ENCODE results near the gene CA10.

Gene CA10

DNA sequence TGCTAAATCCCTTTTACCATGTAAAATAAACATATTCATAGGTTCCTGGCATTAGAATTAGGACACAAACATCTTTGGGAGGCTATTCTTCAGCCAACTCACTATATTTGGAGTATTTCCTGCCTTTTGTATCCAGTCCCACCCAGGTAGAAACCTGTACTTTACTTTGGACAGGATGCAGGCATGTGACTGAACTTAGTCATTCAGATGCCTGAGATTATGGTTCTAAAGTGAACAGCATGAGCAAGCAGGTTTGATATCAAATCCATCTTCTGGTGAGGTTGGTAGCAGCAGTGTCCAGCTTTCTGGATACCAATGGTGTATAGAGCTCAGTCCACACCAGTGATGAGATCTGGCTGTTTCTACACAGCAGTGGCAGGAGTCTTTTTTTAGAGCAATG, 20.2 kb downstream of the CA10 start:
- TF ChIP-seq TAF1 (IDR thresholded peaks at IDR 0.05; ENCODE audit: borderline replicate concordance, insufficient read depth, low read length) (no peak), POLR2AphosphoS5 (IDR thresholded peaks at IDR 0.05; ENCODE audit: low read depth, low read length) (no peak), SIN3A (IDR thresholded peaks at IDR 0.05; ENCODE audit: borderline replicate concordance, insufficient read depth, low read length) (no peak), FOXP2 (optimal IDR thresholded peaks at IDR 0.05; ENCODE audit: borderline replicate concordance, extremely low read depth, extremely low read length, insufficient read depth) (no peak)
- TF ChIP-seq, protein P1, sequence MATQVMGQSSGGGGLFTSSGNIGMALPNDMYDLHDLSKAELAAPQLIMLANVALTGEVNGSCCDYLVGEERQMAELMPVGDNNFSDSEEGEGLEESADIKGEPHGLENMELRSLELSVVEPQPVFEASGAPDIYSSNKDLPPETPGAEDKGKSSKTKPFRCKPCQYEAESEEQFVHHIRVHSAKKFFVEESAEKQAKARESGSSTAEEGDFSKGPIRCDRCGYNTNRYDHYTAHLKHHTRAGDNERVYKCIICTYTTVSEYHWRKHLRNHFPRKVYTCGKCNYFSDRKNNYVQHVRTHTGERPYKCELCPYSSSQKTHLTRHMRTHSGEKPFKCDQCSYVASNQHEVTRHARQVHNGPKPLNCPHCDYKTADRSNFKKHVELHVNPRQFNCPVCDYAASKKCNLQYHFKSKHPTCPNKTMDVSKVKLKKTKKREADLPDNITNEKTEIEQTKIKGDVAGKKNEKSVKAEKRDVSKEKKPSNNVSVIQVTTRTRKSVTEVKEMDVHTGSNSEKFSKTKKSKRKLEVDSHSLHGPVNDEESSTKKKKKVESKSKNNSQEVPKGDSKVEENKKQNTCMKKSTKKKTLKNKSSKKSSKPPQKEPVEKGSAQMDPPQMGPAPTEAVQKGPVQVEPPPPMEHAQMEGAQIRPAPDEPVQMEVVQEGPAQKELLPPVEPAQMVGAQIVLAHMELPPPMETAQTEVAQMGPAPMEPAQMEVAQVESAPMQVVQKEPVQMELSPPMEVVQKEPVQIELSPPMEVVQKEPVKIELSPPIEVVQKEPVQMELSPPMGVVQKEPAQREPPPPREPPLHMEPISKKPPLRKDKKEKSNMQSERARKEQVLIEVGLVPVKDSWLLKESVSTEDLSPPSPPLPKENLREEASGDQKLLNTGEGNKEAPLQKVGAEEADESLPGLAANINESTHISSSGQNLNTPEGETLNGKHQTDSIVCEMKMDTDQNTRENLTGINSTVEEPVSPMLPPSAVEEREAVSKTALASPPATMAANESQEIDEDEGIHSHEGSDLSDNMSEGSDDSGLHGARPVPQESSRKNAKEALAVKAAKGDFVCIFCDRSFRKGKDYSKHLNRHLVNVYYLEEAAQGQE (IDR thresholded peaks at IDR 0.05; ENCODE audit: insufficient read depth in 1 of 2, low read depth in 2 of 2, low read length in 2 of 2), result no peak

DNA sequence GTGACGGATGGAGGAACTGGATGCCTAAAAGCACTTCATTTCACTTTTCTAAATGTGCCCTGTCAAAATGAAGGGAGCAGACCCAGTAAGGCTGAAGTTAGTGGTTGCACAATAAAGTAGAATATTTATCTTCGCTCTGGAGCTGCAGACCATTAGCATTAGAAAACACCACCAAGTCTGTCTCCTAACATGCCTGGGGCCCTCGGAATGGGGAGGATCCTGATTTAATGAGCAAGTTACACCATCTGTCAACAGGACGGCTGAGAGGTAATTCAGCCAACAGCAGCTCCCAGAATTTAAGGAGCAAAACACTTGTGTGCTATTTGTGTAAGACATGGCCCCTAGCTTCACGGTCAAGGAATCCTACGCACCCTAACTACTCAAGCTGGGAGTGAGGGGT, 22.3 kb downstream of the CA10 start:
- TF ChIP-seq POLR2AphosphoS5 (IDR thresholded peaks at IDR 0.05; ENCODE audit: low read depth, low read length) (no peak), FOXP2 (optimal IDR thresholded peaks at IDR 0.05; ENCODE audit: borderline replicate concordance, extremely low read depth, extremely low read length, insufficient read depth) (no peak), SIN3A (IDR thresholded peaks at IDR 0.05; ENCODE audit: borderline replicate concordance, insufficient read depth, low read length) (no peak), TAF1 (IDR thresholded peaks at IDR 0.05; ENCODE audit: borderline replicate concordance, insufficient read depth, low read length) (no peak)
- TF ChIP-seq, protein P1 (IDR thresholded peaks at IDR 0.05; ENCODE audit: insufficient read depth in 1 of 2, low read depth in 2 of 2, low read length in 2 of 2), result no peak

DNA sequence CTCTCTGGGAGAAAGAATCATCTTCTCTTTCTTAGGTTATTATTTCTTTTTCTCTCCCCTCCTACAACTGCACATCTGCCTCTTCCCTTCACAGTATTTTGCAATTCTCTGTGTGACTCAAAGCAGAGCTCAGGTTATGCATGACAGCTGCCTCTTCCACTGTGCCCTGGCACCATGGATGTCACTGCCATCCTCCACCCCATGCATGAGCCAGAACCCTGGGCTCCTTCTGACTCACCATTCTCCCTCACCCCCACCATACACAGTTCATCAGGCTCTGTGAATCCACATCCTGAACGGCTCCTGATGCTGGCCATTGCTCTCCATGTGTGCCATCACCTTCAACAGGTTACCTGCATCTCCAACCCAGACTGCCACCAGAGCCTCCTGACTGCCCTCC, 23.9 kb downstream of the CA10 start:
- no peak for TF ChIP-seq SIN3A (IDR thresholded peaks at IDR 0.05; ENCODE audit: borderline replicate concordance, insufficient read depth, low read length)
- TF ChIP-seq TAF1 (IDR thresholded peaks at IDR 0.05; ENCODE audit: borderline replicate concordance, insufficient read depth, low read length), result no peak
- no peak for TF ChIP-seq FOXP2 (optimal IDR thresholded peaks at IDR 0.05; ENCODE audit: borderline replicate concordance, extremely low read depth, extremely low read length, insufficient read depth)
- TF ChIP-seq, protein P1 (IDR thresholded peaks at IDR 0.05; ENCODE audit: insufficient read depth in 1 of 2, low read depth in 2 of 2, low read length in 2 of 2), result no peak

DNA sequence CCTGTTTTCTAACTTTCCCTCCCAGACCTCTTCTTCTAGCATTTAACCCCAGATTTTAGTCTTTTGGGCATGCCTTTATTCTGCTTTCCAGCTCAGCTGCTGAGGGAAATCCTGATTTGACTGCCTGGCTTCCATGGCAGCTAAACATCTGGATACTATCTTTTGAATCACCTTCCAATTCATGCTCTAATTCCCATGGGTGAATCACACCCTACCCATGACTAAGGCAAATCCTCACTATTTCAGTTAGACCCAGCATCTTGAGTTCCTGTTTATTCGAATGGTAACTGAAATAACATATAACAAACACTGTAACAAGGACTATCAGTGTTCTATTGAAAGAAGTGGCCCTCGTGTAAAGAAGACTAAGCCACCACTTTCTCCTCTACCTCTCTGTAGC, 29.8 kb downstream of the CA10 start:
- TF ChIP-seq SIN3A (IDR thresholded peaks at IDR 0.05; ENCODE audit: borderline replicate concordance, insufficient read depth, low read length), result no peak
- TF ChIP-seq, protein P1 (IDR thresholded peaks at IDR 0.05; ENCODE audit: insufficient read depth in 1 of 2, low read depth in 2 of 2, low read length in 2 of 2), result no peak
- no peak for TF ChIP-seq TAF1 (IDR thresholded peaks at IDR 0.05; ENCODE audit: borderline replicate concordance, insufficient read depth, low read length)
- no peak for TF ChIP-seq FOXP2 (optimal IDR thresholded peaks at IDR 0.05; ENCODE audit: borderline replicate concordance, extremely low read depth, extremely low read length, insufficient read depth)
- no peak for TF ChIP-seq POLR2AphosphoS5 (IDR thresholded peaks at IDR 0.05; ENCODE audit: low read depth, low read length)

DNA sequence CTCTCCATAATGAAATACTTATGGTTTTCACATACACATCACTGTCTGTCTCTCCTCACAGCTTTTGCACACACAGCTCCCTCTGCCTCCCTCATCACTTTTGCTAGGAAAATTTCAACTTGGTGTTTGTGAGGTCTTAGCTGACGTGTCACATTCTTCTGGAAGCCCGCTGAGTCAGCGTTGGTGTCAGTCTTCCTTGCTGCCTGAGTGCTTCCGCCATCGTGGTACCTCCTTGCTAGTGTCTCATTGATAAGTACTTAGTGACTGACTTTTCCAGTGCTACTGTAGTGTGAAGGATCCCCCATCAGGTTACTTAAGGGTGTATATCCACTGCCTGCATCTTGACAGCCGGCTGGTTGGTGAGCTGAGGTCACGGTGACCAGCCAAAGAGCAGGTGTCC, 33.5 kb downstream of the CA10 start:
- TF ChIP-seq, protein P1 (IDR thresholded peaks at IDR 0.05; ENCODE audit: insufficient read depth in 1 of 2, low read depth in 2 of 2, low read length in 2 of 2), result no peak
- TF ChIP-seq POLR2AphosphoS5 (IDR thresholded peaks at IDR 0.05; ENCODE audit: low read depth, low read length) (no peak), TAF1 (IDR thresholded peaks at IDR 0.05; ENCODE audit: borderline replicate concordance, insufficient read depth, low read length) (no peak), FOXP2 (optimal IDR thresholded peaks at IDR 0.05; ENCODE audit: borderline replicate concordance, extremely low read depth, extremely low read length, insufficient read depth) (no peak), SIN3A (IDR thresholded peaks at IDR 0.05; ENCODE audit: borderline replicate concordance, insufficient read depth, low read length) (no peak)

Data from PFSK-1 (cell line).